HG02970 (cell line): ENCODE results near the gene GREB1.
"Not testable (repeated sequence)": the region's sequence is repeated elsewhere in the genome, so short reads cannot be mapped to it uniquely, and the experiment has no call there.

Source experiments
- ATAC-seq: cut with Tn5 transposase; IDR thresholded peaks from one replicate; pipeline ENCODE4 v1.9.1; 2021; ENCODE audit warnings: mild to moderate bottlenecking, moderate library complexity, moderate number of reproducible peaks; ENCODE audit not compliant: unreplicated experiment, low FRiP score

Gene GREB1

GRCh38 chr2:11657646-11658045, 123.8 kb downstream of the GREB1 start:
- no peak for ATAC-seq

GRCh38 chr2:11658208-11659114, 124.6 kb downstream of the GREB1 start:
- ATAC-seq, result no peak

- ATAC-seq, result no peak
These were observed 125.2 kb downstream of the GREB1 start for GRCh38 chr2:11659115-11659475.

- no peak for ATAC-seq
These were observed 126.0 kb downstream of the GREB1 start for GRCh38 chr2:11659851-11660250.

GRCh38 chr2:11660396-11660795, 126.6 kb downstream of the GREB1 start:
- not testable (repeated sequence) for ATAC-seq

- no peak for ATAC-seq
These were observed 128.1 kb downstream of the GREB1 start for GRCh38 chr2:11661891-11662435.

GRCh38 chr2:11662882-11663281, 129.0 kb downstream of the GREB1 start:
- no peak for ATAC-seq

- ATAC-seq, result no peak
These were observed 129.6 kb downstream of the GREB1 start for GRCh38 chr2:11663427-11663826.

GRCh38 chr2:11665028-11665427, 131.2 kb downstream of the GREB1 start:
- no peak for ATAC-seq

GRCh38 chr2:11665510-11666362, 131.9 kb downstream of the GREB1 start:
- no peak for ATAC-seq

- ATAC-seq, result no peak
These were observed 133.3 kb downstream of the GREB1 start for GRCh38 chr2:11667194-11667593.

- no peak for ATAC-seq
These were observed 134.2 kb downstream of the GREB1 start for GRCh38 chr2:11667866-11668637.

- no peak for ATAC-seq
These were observed 135.8 kb downstream of the GREB1 start, which contains the start of gene NTSR2 for GRCh38 chr2:11669454-11670291. Gene NTSR2, minus strand, starts transcription at chr2:11670195. Its CDS starts 66 bp downstream, at chr2:11670129.

- ATAC-seq, result no peak
These were observed 138.6 kb downstream of the GREB1 start for GRCh38 chr2:11672407-11672806.

- no peak for ATAC-seq
These were observed 141.1 kb downstream of the GREB1 start for GRCh38 chr2:11674983-11675382.

- ATAC-seq, result no peak
These were observed 141.7 kb downstream of the GREB1 start for GRCh38 chr2:11675423-11676112.

- ATAC-seq, result no peak
These were observed 142.8 kb downstream of the GREB1 start for GRCh38 chr2:11676640-11677039.

GRCh38 chr2:11677136-11678055, 143.6 kb downstream of the GREB1 start:
- ATAC-seq, result no peak
